ENCODE results near the gene UBE2J1.

DNA sequence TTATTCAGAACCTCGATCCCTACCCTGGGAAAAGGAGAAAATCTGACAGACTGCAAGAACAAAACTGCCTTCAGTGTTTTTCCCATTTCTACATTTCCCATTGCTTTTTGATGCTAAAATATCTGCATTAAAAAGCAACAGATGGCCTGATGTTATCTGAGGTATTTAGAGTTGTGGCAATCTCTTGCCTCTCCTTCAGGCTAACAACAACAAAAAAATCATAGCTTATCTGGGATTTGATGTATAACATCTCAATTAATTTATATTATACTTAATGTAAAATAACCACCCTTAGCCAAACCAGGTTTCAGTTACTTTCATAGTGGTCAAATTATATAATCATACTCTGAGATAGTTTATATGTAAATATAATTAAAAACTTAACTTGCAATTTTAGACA is 21.6 kb downstream of the UBE2J1 start:
- TF ChIP-seq EP300 (conservative IDR thresholded peaks at IDR 0.05; ENCODE audit: poor library complexity, severe bottlenecking) (no peak), EZH2 (IDR thresholded peaks at IDR 0.05; ENCODE audit: borderline replicate concordance, insufficient read depth, low read length, poor library complexity, severe bottlenecking) (no peak), POLR2AphosphoS5 (IDR thresholded peaks at IDR 0.05) (no peak), RAD21 (conservative IDR thresholded peaks at IDR 0.05) (no peak), MXI1 (conservative IDR thresholded peaks at IDR 0.05; ENCODE audit: poor library complexity, severe bottlenecking) (no peak), TAF1 (IDR thresholded peaks at IDR 0.05; ENCODE audit: low read depth) (no peak)
- TF ChIP-seq, protein P1, sequence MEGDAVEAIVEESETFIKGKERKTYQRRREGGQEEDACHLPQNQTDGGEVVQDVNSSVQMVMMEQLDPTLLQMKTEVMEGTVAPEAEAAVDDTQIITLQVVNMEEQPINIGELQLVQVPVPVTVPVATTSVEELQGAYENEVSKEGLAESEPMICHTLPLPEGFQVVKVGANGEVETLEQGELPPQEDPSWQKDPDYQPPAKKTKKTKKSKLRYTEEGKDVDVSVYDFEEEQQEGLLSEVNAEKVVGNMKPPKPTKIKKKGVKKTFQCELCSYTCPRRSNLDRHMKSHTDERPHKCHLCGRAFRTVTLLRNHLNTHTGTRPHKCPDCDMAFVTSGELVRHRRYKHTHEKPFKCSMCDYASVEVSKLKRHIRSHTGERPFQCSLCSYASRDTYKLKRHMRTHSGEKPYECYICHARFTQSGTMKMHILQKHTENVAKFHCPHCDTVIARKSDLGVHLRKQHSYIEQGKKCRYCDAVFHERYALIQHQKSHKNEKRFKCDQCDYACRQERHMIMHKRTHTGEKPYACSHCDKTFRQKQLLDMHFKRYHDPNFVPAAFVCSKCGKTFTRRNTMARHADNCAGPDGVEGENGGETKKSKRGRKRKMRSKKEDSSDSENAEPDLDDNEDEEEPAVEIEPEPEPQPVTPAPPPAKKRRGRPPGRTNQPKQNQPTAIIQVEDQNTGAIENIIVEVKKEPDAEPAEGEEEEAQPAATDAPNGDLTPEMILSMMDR (IDR thresholded peaks at IDR 0.05; ENCODE audit: poor library complexity, severe bottlenecking), result no peak
- TF ChIP-seq, protein P2, sequence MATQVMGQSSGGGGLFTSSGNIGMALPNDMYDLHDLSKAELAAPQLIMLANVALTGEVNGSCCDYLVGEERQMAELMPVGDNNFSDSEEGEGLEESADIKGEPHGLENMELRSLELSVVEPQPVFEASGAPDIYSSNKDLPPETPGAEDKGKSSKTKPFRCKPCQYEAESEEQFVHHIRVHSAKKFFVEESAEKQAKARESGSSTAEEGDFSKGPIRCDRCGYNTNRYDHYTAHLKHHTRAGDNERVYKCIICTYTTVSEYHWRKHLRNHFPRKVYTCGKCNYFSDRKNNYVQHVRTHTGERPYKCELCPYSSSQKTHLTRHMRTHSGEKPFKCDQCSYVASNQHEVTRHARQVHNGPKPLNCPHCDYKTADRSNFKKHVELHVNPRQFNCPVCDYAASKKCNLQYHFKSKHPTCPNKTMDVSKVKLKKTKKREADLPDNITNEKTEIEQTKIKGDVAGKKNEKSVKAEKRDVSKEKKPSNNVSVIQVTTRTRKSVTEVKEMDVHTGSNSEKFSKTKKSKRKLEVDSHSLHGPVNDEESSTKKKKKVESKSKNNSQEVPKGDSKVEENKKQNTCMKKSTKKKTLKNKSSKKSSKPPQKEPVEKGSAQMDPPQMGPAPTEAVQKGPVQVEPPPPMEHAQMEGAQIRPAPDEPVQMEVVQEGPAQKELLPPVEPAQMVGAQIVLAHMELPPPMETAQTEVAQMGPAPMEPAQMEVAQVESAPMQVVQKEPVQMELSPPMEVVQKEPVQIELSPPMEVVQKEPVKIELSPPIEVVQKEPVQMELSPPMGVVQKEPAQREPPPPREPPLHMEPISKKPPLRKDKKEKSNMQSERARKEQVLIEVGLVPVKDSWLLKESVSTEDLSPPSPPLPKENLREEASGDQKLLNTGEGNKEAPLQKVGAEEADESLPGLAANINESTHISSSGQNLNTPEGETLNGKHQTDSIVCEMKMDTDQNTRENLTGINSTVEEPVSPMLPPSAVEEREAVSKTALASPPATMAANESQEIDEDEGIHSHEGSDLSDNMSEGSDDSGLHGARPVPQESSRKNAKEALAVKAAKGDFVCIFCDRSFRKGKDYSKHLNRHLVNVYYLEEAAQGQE (IDR thresholded peaks at IDR 0.05; ENCODE audit: borderline replicate concordance), result no peak
